H9 (cell line): ENCODE data around the gene SYNGR1. TPM values are rescaled to one million over a fixed set of nuclear protein-coding genes. Genes with fewer than 3 reads are reported as not detected.

Experiments used
- DNase-seq: peaks from one replicate; pipeline ENCODE4 v3.0.0-alpha.2; 2017
- H2AFZ ChIP-seq: one replicate; pipeline ENCODE4 v1.6.1; 2013; ENCODE audit warnings: mild to moderate bottlenecking, low read length, control low read depth, moderate library complexity
- H2AK5ac ChIP-seq: 2 replicates; pipeline ENCODE4 v1.6.1; 2013; ENCODE audit warnings: low read length, control low read depth, mixed read lengths; ENCODE audit not compliant: insufficient read length
- H2BK120ac ChIP-seq: one replicate; pipeline ENCODE4 v1.6.1; 2013; ENCODE audit warnings: low read depth, mild to moderate bottlenecking, low read length, control low read depth, inconsistent platforms; ENCODE audit not compliant: poor library complexity, severe bottlenecking
- H2BK12ac ChIP-seq: 2 replicates; pipeline ENCODE4 v1.6.1; 2013; ENCODE audit warnings: low read length, control low read depth, mixed read lengths, low read depth; ENCODE audit not compliant: insufficient read length
- H2BK15ac ChIP-seq: 2 replicates; pipeline ENCODE4 v1.6.1; 2013; ENCODE audit warnings: low read depth, low read length, control low read depth
- H2BK20ac ChIP-seq: one replicate; pipeline ENCODE4 v1.6.1; 2013; ENCODE audit warnings: low read depth, mild to moderate bottlenecking, low read length, control low read depth, inconsistent platforms; ENCODE audit not compliant: poor library complexity, severe bottlenecking
- H2BK5ac ChIP-seq: 2 replicates; pipeline ENCODE4 v1.6.1; 2013; ENCODE audit warnings: low read length, control low read depth, mixed read lengths; ENCODE audit not compliant: insufficient read length
- H3K14ac ChIP-seq: 2 replicates; pipeline ENCODE4 v1.6.1; 2013; ENCODE audit warnings: low read length, control low read depth; ENCODE audit not compliant: insufficient read depth
- H3K18ac ChIP-seq: 2 replicates; pipeline ENCODE4 v1.6.1; 2013; ENCODE audit warnings: low read depth, mild to moderate bottlenecking, mixed read lengths, low read length, control low read depth; ENCODE audit not compliant: insufficient read length
- H3K23ac ChIP-seq: 2 replicates; pipeline ENCODE4 v1.6.1; 2013; ENCODE audit warnings: low read length, control low read depth, mixed read lengths, low read depth; ENCODE audit not compliant: insufficient read length
- H3K23me2 ChIP-seq: 2 replicates; pipeline ENCODE4 v1.6.1; 2013; ENCODE audit warnings: low read depth, mild to moderate bottlenecking, mixed read lengths, low read length, control low read depth; ENCODE audit not compliant: insufficient read length, poor library complexity, severe bottlenecking
- H3K27ac ChIP-seq: 2 replicates; pipeline ENCODE4 v1.5.1; 2013; ENCODE audit warnings: low read length, control low read depth, mixed read lengths, low read depth; ENCODE audit not compliant: insufficient read length
- H3K27me3 ChIP-seq: 2 replicates; pipeline ENCODE4 v1.6.1; 2013; ENCODE audit warnings: low read length, control low read depth, inconsistent platforms; ENCODE audit not compliant: insufficient read depth
- H3K4ac ChIP-seq: 2 replicates; pipeline ENCODE4 v1.6.1; 2013; ENCODE audit warnings: low read depth, mild to moderate bottlenecking, control low read depth, inconsistent platforms, low read length, moderate library complexity
- H3K4me1 ChIP-seq: 2 replicates; pipeline ENCODE4 v1.6.1; 2013; ENCODE audit warnings: low read length, control low read depth, inconsistent platforms; ENCODE audit not compliant: insufficient read depth
- H3K4me2 ChIP-seq: 2 replicates; pipeline ENCODE4 v1.6.1; 2013; ENCODE audit warnings: low read length, control low read depth, mixed read lengths; ENCODE audit not compliant: insufficient read length, insufficient read depth
- H3K56ac ChIP-seq: 2 replicates; pipeline ENCODE4 v1.6.1; 2013; ENCODE audit warnings: low read depth, mild to moderate bottlenecking, mixed read lengths, low read length, control low read depth; ENCODE audit not compliant: insufficient read length
- H3K79me1 ChIP-seq: 2 replicates; pipeline ENCODE4 v1.6.1; 2013; ENCODE audit warnings: low read depth, mild to moderate bottlenecking, moderate library complexity, low read length, control low read depth, inconsistent platforms; ENCODE audit not compliant: insufficient read depth, poor library complexity, severe bottlenecking
- H3K79me2 ChIP-seq: 2 replicates; pipeline ENCODE4 v1.6.1; 2013; ENCODE audit warnings: low read length, control low read depth, inconsistent platforms; ENCODE audit not compliant: insufficient read depth
- H3K9ac ChIP-seq: 2 replicates; pipeline ENCODE4 v1.6.1; 2013; ENCODE audit warnings: low read length, control low read depth, mixed read lengths; ENCODE audit not compliant: insufficient read length; ENCODE audit errors: extremely low read depth
- H3K9me3 ChIP-seq: one replicate; pipeline ENCODE4 v1.6.1; 2013; ENCODE audit warnings: low read depth, low read length, inconsistent platforms; ENCODE audit not compliant: control insufficient read depth
- H3T11ph ChIP-seq: one replicate; pipeline ENCODE4 v1.6.1; 2013; ENCODE audit warnings: mild to moderate bottlenecking, low read length, control low read depth, inconsistent platforms
- H4K20me1 ChIP-seq: one replicate; pipeline ENCODE4 v1.6.1; 2013; ENCODE audit not compliant: control insufficient read depth, insufficient read length, insufficient read depth
- H4K5ac ChIP-seq: 2 replicates; pipeline ENCODE4 v1.6.1; 2013; ENCODE audit warnings: low read depth, mild to moderate bottlenecking, mixed read lengths, low read length, control low read depth; ENCODE audit not compliant: insufficient read length
- H4K8ac ChIP-seq: replicated peaks from 2 replicates; pipeline ENCODE4 v1.6.1; 2013; ENCODE audit warnings: low read length, control low read depth, mixed read lengths, low read depth; ENCODE audit not compliant: insufficient read length
- H4K91ac ChIP-seq: 2 replicates; pipeline ENCODE4 v1.6.1; 2013; ENCODE audit warnings: low read depth, mild to moderate bottlenecking, moderate library complexity, mixed read lengths, low read length, control low read depth; ENCODE audit not compliant: insufficient read length
- H3K27ac Mint-ChIP-seq, 3 experiments: 2 replicates in 2 of 3; 3 replicates in 1 of 3; pipeline ENCODE4 v1.8.0; 2020 to 2021; ENCODE audit warnings: mixed read lengths in 3 of 3, mild to moderate bottlenecking in 1 of 3, moderate library complexity in 1 of 3
- H3K27me3 Mint-ChIP-seq: 2 replicates; pipeline ENCODE4 v1.8.0; 2021; ENCODE audit warnings: low read depth, mild to moderate bottlenecking, moderate library complexity, mixed read lengths
- H3K36me3 Mint-ChIP-seq, 3 experiments: 2 replicates in 2 of 3; 3 replicates in 1 of 3; pipeline ENCODE4 v1.8.0; 2020 to 2021; ENCODE audit warnings: low read depth in 3 of 3, mixed read lengths in 3 of 3; ENCODE audit not compliant: insufficient read depth in 1 of 3
- H3K4me1 Mint-ChIP-seq, 2 experiments: 2 replicates each; pipeline ENCODE4 v1.8.0; 2020; ENCODE audit warnings: mixed read lengths in 2 of 2
- H3K4me3 Mint-ChIP-seq, 2 experiments: 2 replicates in 1 of 2; 3 replicates in 1 of 2; pipeline ENCODE4 v1.8.0; 2020 to 2021; ENCODE audit warnings: mild to moderate bottlenecking in 2 of 2, mixed read lengths in 2 of 2, moderate library complexity in 1 of 2
- H3K9me3 Mint-ChIP-seq, 2 experiments: 2 replicates in 1 of 2; 3 replicates in 1 of 2; pipeline ENCODE4 v1.8.0; 2020; ENCODE audit warnings: mild to moderate bottlenecking in 2 of 2, mixed read lengths in 2 of 2, moderate library complexity in 1 of 2
- WGBS: extraction: QIAGEN DNeasy Blood & Tissue Kit; methylation state at CpG from one replicate; pipeline ENCODE4 v1.1.7; 2013; ENCODE audit warnings: missing lambda C conversion rate, low lambda C conversion rate, mixed read lengths; ENCODE audit not compliant: insufficient read length; ENCODE audit errors: extremely low coverage; 5-methylcytosine and 5-hydroxymethylcytosine counted together
- total RNA-seq: library from RNA; stranded (reverse); gene quantifications from 2 replicates; pipeline ENCODE4 v1.2.1, GENCODE V29; 2021
- TF ChIP-seq, protein P1 (sequence below): fragments of 200-600 bp; sonication (generic); conservative IDR thresholded peaks from 3 replicates; pipeline ENCODE4 v1.8.0; 2021; ENCODE audit warnings: antibody characterized with exemption, mild to moderate bottlenecking

The SYNGR1 gene
- total RNA-seq, 1 experiment from 2014 or later, result 13.2 TPM

- H4K20me1 ChIP-seq, result no peaks in the 10 kb centered on the region
- H3K4ac ChIP-seq, result no peak overlapping the region
- no peak overlapping the region for H4K91ac ChIP-seq
- no peaks in the 10 kb centered on the region for H3K79me1 ChIP-seq
- H3T11ph ChIP-seq, result no peak overlapping the region
- peaks cover 22% of the 10 kb centered on the region for H3K27me3 Mint-ChIP-seq
- no peak overlapping the region for H2AFZ ChIP-seq
- TF ChIP-seq, protein P1, sequence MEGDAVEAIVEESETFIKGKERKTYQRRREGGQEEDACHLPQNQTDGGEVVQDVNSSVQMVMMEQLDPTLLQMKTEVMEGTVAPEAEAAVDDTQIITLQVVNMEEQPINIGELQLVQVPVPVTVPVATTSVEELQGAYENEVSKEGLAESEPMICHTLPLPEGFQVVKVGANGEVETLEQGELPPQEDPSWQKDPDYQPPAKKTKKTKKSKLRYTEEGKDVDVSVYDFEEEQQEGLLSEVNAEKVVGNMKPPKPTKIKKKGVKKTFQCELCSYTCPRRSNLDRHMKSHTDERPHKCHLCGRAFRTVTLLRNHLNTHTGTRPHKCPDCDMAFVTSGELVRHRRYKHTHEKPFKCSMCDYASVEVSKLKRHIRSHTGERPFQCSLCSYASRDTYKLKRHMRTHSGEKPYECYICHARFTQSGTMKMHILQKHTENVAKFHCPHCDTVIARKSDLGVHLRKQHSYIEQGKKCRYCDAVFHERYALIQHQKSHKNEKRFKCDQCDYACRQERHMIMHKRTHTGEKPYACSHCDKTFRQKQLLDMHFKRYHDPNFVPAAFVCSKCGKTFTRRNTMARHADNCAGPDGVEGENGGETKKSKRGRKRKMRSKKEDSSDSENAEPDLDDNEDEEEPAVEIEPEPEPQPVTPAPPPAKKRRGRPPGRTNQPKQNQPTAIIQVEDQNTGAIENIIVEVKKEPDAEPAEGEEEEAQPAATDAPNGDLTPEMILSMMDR, result no peak
- no peaks in the 10 kb centered on the region for H3K79me2 ChIP-seq
- peak overlapping the region; percentile 7 for H3K4me2 ChIP-seq
- H3K9me3 ChIP-seq, result no peaks in the 10 kb centered on the region
- peaks cover 16 to 29% of the 10 kb centered on the region in 2 experiments for H3K4me1 Mint-ChIP-seq
- H3K36me3 Mint-ChIP-seq, result no peaks in the 10 kb centered on the region
- H4K8ac ChIP-seq, result no peak overlapping the region
- peaks cover 6% of the 10 kb centered on the region for H3K23me2 ChIP-seq
- H4K5ac ChIP-seq, result no peak overlapping the region
- no peak overlapping the region for H3K18ac ChIP-seq
- peak overlapping the region in 2 of 3 experiments; percentile 27 to 33; a peak in 2 of 7 replicates for H3K27ac Mint-ChIP-seq
- no peak overlapping the region for H2BK120ac ChIP-seq
- H2BK5ac ChIP-seq, result no peak overlapping the region
- no peak overlapping the region for H3K9ac ChIP-seq
- WGBS, result no CpG with 5 or more reads among the region's 8 CpGs
- no peak overlapping the region for H3K27ac ChIP-seq
- peak; percentile 43 for DNase-seq
- peaks cover 5% of the 10 kb centered on the region; the same call in 1 of the 2 replicates for H3K4me1 ChIP-seq
- no peak overlapping the region for H2BK12ac ChIP-seq
- H2BK15ac ChIP-seq, result no peak overlapping the region
- no peak overlapping the region for H2BK20ac ChIP-seq
- H3K27me3 ChIP-seq, result no peaks in the 10 kb centered on the region
- H3K14ac ChIP-seq, result no peak overlapping the region
- H2AK5ac ChIP-seq, result no peak overlapping the region
- peak overlapping the region; percentile 14 to 54; a peak in 3 of 5 replicates for H3K4me3 Mint-ChIP-seq
- H3K9me3 Mint-ChIP-seq, result no peaks in the 10 kb centered on the region
- no peak overlapping the region for H3K23ac ChIP-seq
- no peak overlapping the region for H3K56ac ChIP-seq
Observed at GRCh38 chr22:39351689-39352214, 2.0 kb downstream of the SYNGR1 start.
